SK-N-SH (cell line): ENCODE results near the gene CSTF2T. TPM values are rescaled to one million over a fixed set of nuclear protein-coding genes. Genes with fewer than 3 reads are reported as not detected.
A peak's percentile ranks its signal among the peaks of the same experiment; 100 is the strongest.

Experiments
- CTCF ChIA-PET: fragments of 300-600, 350-600 bp; formaldehyde crosslinking; extraction: SDS; loops from one replicate; lab custom pipeline; 2021; lab: Yijun Ruan, JAX
- POLR2A ChIA-PET: fragments of 350-600 bp; sonication (Branson Sonifier 250); formaldehyde crosslinking; extraction: SDS; loops from one replicate; lab custom pipeline; 2020; ENCODE audit warnings: antibody characterized with exemption, inconsistent platforms; lab: Yijun Ruan, JAX
- DNase-seq: peaks from one replicate; pipeline ENCODE4 v3.0.0; 2012
- H2AFZ ChIP-seq: fragments of 200-600 bp; sonication (generic); 2 replicates; pipeline ENCODE4 v1.8.1; 2016; ENCODE audit warnings: antibody characterized with exemption, mild to moderate bottlenecking, low read depth
- H3F3A ChIP-seq: fragments of 200-600 bp; sonication (generic); replicated peaks from 2 replicates; pipeline ENCODE3; 2016; ENCODE audit warnings: antibody characterized with exemption, mild to moderate bottlenecking; ENCODE audit not compliant: insufficient read depth
- H3K27ac ChIP-seq, 2 experiments: fragments of 200-500 bp in 1 of 2; fragments of 200-600 bp in 1 of 2; sonication (Bioruptor generic) in 1 of 2; sonication (generic), shearing (Covaris generic) in 1 of 2; 2 replicates each; pipeline versions ENCODE4 v1.5.1 to v1.6.1; 2014 to 2016; ENCODE audit warnings: low read depth in 2 of 2, inconsistent platforms in 1 of 2, low read length in 1 of 2, mild to moderate bottlenecking in 1 of 2, mixed read lengths in 1 of 2
- H3K27me3 ChIP-seq: fragments of 200-600 bp; sonication (generic), shearing (Covaris generic); 2 replicates; pipeline ENCODE4 v1.6.1; 2016; ENCODE audit warnings: mixed run types; ENCODE audit not compliant: insufficient read depth
- H3K36me3 ChIP-seq, 2 experiments: fragments of 200-500 bp in 1 of 2; fragments of 200-600 bp in 1 of 2; sonication (Bioruptor generic) in 1 of 2; sonication (generic) in 1 of 2; replicated peaks in 1 of 2; 2 replicates each; pipeline versions ENCODE3 to v1.5.1; 2014 to 2016; ENCODE audit warnings: low read length in 1 of 2, mild to moderate bottlenecking in 1 of 2; ENCODE audit not compliant: insufficient read depth in 2 of 2, control insufficient read depth in 1 of 2
- H3K4me1 ChIP-seq, 2 experiments: fragments of 200-500 bp in 1 of 2; fragments of 200-600 bp in 1 of 2; sonication (Bioruptor generic) in 1 of 2; sonication (generic), shearing (Covaris generic) in 1 of 2; 2 replicates each; pipeline versions ENCODE4 v1.5.1 to v1.6.1; 2014 to 2016; ENCODE audit warnings: low read depth in 1 of 2, low read length in 1 of 2, mixed run types in 1 of 2; ENCODE audit not compliant: insufficient read depth in 2 of 2, control insufficient read depth in 1 of 2
- H3K4me2 ChIP-seq: fragments of 200-600 bp; sonication (generic), shearing (Covaris generic); 2 replicates; pipeline ENCODE4 v1.6.1; 2017; ENCODE audit warnings: mixed run types
- H3K4me3 ChIP-seq, 2 experiments: fragments of 200-500 bp in 1 of 2; fragments of 200-600 bp in 1 of 2; sonication (Bioruptor generic) in 1 of 2; sonication (generic), shearing (Covaris generic) in 1 of 2; 2 replicates each; pipeline versions ENCODE4 v1.5.1 to v1.8.1; 2014 to 2016; ENCODE audit warnings: low read depth in 2 of 2, inconsistent platforms in 1 of 2, low read length in 1 of 2, mild to moderate bottlenecking in 1 of 2, mixed read lengths in 1 of 2, moderate library complexity in 1 of 2
- H3K79me2 ChIP-seq: fragments of 200-600 bp; sonication (generic); 2 replicates; pipeline ENCODE4 v1.8.1; 2017; ENCODE audit warnings: mild to moderate bottlenecking; ENCODE audit not compliant: insufficient read depth
- H3K9ac ChIP-seq: fragments of 200-600 bp; sonication (generic); 2 replicates; pipeline ENCODE4 v1.6.1; 2017; ENCODE audit warnings: mixed run types
- H3K9me2 ChIP-seq: fragments of 200-600 bp; sonication (generic); 2 replicates; pipeline ENCODE4 v1.6.1; 2017; ENCODE audit warnings: mixed run types
- H3K9me3 ChIP-seq: fragments of 200-600 bp; sonication (generic); 2 replicates; pipeline ENCODE4 v1.6.1; 2017; ENCODE audit warnings: mixed run types, mild to moderate bottlenecking, moderate library complexity
- H4K20me1 ChIP-seq: fragments of 200-600 bp; sonication (generic); 2 replicates; pipeline ENCODE4 v1.6.1; 2017; ENCODE audit warnings: mild to moderate bottlenecking, mixed run types; ENCODE audit not compliant: insufficient read depth
- CHD2 ChIP-seq: fragments of 150-350 bp; IDR thresholded peaks from 2 replicates; pipeline ENCODE4 v1.6.1; 2018; ENCODE audit warnings: low read length; ENCODE audit not compliant: partially characterized antibody
- EP300 ChIP-seq, 2 experiments: IDR thresholded peaks; 2 replicates each; pipeline versions ENCODE4 v1.4.0 to v1.6.1; 2012; ENCODE audit warnings: borderline replicate concordance in 1 of 2, low read depth in 1 of 2, low read length in 1 of 2
- EZH2phosphoT487 ChIP-seq: fragments of 200-600 bp; sonication (generic); IDR thresholded peaks from 2 replicates; pipeline ENCODE4 v1.6.1; 2017; ENCODE audit warnings: low read depth, mixed run types, mild to moderate bottlenecking, antibody characterized with exemption, moderate library complexity, borderline replicate concordance
- FOSL2 ChIP-seq: IDR thresholded peaks from 2 replicates; pipeline ENCODE4 v1.4.0; 2012; ENCODE audit warnings: low read depth, mild to moderate bottlenecking, moderate library complexity, borderline replicate concordance
- GABPA ChIP-seq: IDR thresholded peaks from 2 replicates; pipeline ENCODE4 v1.4.0; 2012; ENCODE audit warnings: low read depth, mild to moderate bottlenecking
- JUND ChIP-seq: IDR thresholded peaks from 2 replicates; pipeline ENCODE4 v1.4.0; 2012
- MEF2A ChIP-seq: IDR thresholded peaks from 2 replicates; pipeline ENCODE4 v1.4.0; 2012; ENCODE audit warnings: low read depth, borderline replicate concordance
- MXI1 ChIP-seq: IDR thresholded peaks from 2 replicates; pipeline ENCODE4 v1.6.1; 2012; ENCODE audit warnings: mild to moderate bottlenecking, low read depth, low read length, improper control_type of control experiment
- NRF1 ChIP-seq: IDR thresholded peaks from 2 replicates; pipeline ENCODE4 v1.6.1; 2012; ENCODE audit warnings: low read depth, mild to moderate bottlenecking, low read length
- RAD21 ChIP-seq: IDR thresholded peaks from 2 replicates; pipeline ENCODE4 v1.6.1; 2012; ENCODE audit warnings: mild to moderate bottlenecking, low read length
- RCOR1 ChIP-seq: fragments of 150-350 bp; IDR thresholded peaks from 2 replicates; pipeline ENCODE4 v1.6.1; 2017; ENCODE audit warnings: antibody characterized with exemption, low read length
- RXRA ChIP-seq: IDR thresholded peaks from 2 replicates; pipeline ENCODE4 v1.4.0; 2012; ENCODE audit warnings: low read depth, mild to moderate bottlenecking, borderline replicate concordance
- SIN3A ChIP-seq: IDR thresholded peaks from 2 replicates; pipeline ENCODE4 v1.6.1; 2012; ENCODE audit warnings: low read depth, mild to moderate bottlenecking, low read length, moderate library complexity, borderline replicate concordance
- SMC3 ChIP-seq: IDR thresholded peaks from 2 replicates; pipeline ENCODE4 v1.6.1; 2012; ENCODE audit warnings: low read depth, low read length, improper control_type of control experiment
- TAF1 ChIP-seq: IDR thresholded peaks from 2 replicates; pipeline ENCODE4 v1.6.1; 2012; ENCODE audit warnings: low read depth, mild to moderate bottlenecking, low read length, moderate library complexity, borderline replicate concordance
- TCF12 ChIP-seq: IDR thresholded peaks from 2 replicates; pipeline ENCODE4 v1.4.0; 2012
- TEAD4 ChIP-seq: IDR thresholded peaks from 2 replicates; pipeline ENCODE4 v1.4.0; 2012; ENCODE audit warnings: mild to moderate bottlenecking, borderline replicate concordance; ENCODE audit not compliant: insufficient read depth
- YY1 ChIP-seq: IDR thresholded peaks from 2 replicates; pipeline ENCODE4 v1.4.0; 2012; ENCODE audit warnings: low read depth, mild to moderate bottlenecking
- WGBS: methylation state at CpG from one replicate; pipeline ENCODE4 v1.1.6; 2017; ENCODE audit warnings: low lambda C conversion rate; 5-methylcytosine and 5-hydroxymethylcytosine counted together
- polyA plus RNA-seq, 3 experiments: library from polyadenylated mRNA; depleted of rRNA; stranded (reverse); fragments of >200 nt; gene quantifications; 2 replicates each; pipeline ENCODE4 v1.2.3, GENCODE V29; 2012
- TF ChIP-seq, protein P1 (sequence below): IDR thresholded peaks from 2 replicates; pipeline ENCODE4 v1.4.0; 2012; ENCODE audit warnings: low read depth, borderline replicate concordance

Gene CSTF2T
- polyA plus RNA-seq, 1 of the 3 experiments (the other 2 are of a cell fraction): 4.3 TPM

DNA sequence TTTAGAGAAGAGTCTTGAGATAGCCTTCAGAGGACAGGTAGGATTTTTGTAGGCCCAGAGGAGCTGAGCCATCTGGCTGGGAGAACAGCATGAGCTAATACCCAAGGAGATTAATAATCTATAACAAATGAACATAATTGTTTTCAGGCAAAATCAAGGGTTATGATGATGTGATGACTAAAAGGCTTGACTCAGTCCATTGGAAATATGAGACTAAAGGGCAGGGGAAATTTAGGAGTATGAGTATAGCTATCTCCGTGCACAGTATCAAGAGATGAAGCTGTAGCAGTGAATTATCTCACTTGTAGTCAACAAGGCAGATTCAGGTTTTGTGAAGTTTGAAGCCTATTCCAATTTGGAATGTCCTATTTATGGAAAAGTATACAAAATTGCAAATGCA is 40.1 kb downstream of the CSTF2T start:
- Histone ChIP-seq H3K27ac (no peak overlapping the region), H3K4me3 (no peak overlapping the region), H3K27me3 (no peaks in the 10 kb centered on the region), H3F3A (no peaks in the 10 kb centered on the region), H3K36me3 (no peaks in the 10 kb centered on the region), H3K9ac (no peak overlapping the region), H2AFZ (no peak overlapping the region), H3K9me2 (no peaks in the 10 kb centered on the region), H3K9me3 (no peaks in the 10 kb centered on the region; the same call in 1 of the 2 replicates), H3K4me1 (peaks cover 0 to 6% of the 10 kb centered on the region in 2 experiments; a peak in 3 of 4 replicates), H4K20me1 (no peaks in the 10 kb centered on the region), H3K4me2 (no peak overlapping the region), H3K79me2 (no peaks in the 10 kb centered on the region)
- 50% methylated on average over 1 of the region's 1 CpG for WGBS
- no peak for DNase-seq
- 0 out of 2 replicates have a peak, but pooled peaks have one; percentile 7 for TF ChIP-seq TCF12
- 0 out of 2 replicates have a peak, but pooled peaks have one; percentile 5 for TF ChIP-seq FOSL2
- no peak for TF ChIP-seq SIN3A
- TF ChIP-seq NRF1: no peak
- CTCF ChIA-PET: no interaction called here
- POLR2A ChIA-PET: no interaction called here

DNA sequence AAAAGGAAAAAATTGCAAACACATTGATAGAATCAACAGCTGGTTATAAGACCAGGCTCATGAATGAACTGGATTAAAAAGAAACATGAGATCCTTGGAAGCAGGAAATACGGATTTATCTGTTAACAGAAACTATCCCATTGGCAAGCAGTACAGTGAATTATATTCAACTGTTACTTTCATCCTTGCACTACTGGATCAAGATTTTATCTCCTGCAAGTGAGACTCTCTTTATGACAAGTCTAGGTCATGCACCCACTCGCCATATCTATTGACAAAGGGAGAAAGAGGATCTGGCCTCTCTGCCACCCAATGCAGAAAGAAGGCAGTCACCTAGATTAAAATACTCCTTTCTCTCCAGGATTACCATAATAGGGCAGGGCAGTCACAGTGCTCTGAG is 41.4 kb downstream of the CSTF2T start:
- Histone ChIP-seq H3K4me1 (peaks cover 8 to 9% of the 10 kb centered on the region in 2 experiments), H2AFZ (no peak overlapping the region), H3K9me2 (no peaks in the 10 kb centered on the region), H3K27me3 (no peaks in the 10 kb centered on the region), H3K27ac (peak overlapping the region in 1 of 2 experiments; percentile 19; a peak in 2 of 4 replicates), H3K9ac (no peak overlapping the region), H3K4me3 (no peak overlapping the region), H3K9me3 (no peaks in the 10 kb centered on the region; the same call in 1 of the 2 replicates), H3K4me2 (no peak overlapping the region), H3K36me3 (no peaks in the 10 kb centered on the region), H4K20me1 (no peaks in the 10 kb centered on the region), H3F3A (peaks cover 7% of the 10 kb centered on the region), H3K79me2 (no peaks in the 10 kb centered on the region)
- WGBS: 61% methylated on average over 2 of the region's 2 CpGs
- CTCF ChIA-PET: no interaction called here
- no peak for DNase-seq
- POLR2A ChIA-PET: no interaction called here
- TF ChIP-seq EP300 (IDR thresholded peaks at IDR 0.05; ENCODE audit: borderline replicate concordance in 1 of 2, low read depth in 1 of 2, low read length in 1 of 2) (no peak), FOSL2 (no peak), TAF1 (no peak), SIN3A (no peak)

DNA sequence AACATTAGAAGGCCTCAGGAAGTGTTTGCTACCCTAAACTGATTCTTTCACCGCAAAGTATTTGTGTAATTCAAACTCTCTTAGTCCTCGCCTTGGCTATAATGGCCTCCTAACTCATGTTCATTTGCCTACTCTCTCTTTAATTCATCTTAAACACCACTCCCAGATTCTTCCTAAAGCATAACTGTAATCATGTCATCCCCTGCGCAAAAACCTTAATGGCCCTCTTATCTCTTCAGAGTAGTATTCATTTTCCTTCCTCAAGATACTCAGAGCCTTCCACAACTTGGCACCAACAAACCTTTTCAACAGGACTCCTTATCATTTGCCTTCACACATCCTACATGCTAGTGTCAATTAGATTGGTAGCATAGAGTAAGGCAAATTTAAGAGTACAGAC is 42.9 kb downstream of the CSTF2T start:
- Histone ChIP-seq H3K9ac (no peak overlapping the region), H4K20me1 (no peaks in the 10 kb centered on the region), H3K9me3 (no peaks in the 10 kb centered on the region; the same call in 1 of the 2 replicates), H3F3A (peaks cover 7% of the 10 kb centered on the region), H3K79me2 (no peaks in the 10 kb centered on the region), H3K36me3 (no peaks in the 10 kb centered on the region), H3K4me1 (peaks cover 9 to 12% of the 10 kb centered on the region in 2 experiments), H3K4me3 (no peak overlapping the region), H3K27ac (peak overlapping the region in 1 of 2 experiments; percentile 84; a peak in 2 of 4 replicates), H3K4me2 (no peak overlapping the region), H3K9me2 (no peaks in the 10 kb centered on the region), H2AFZ (no peak overlapping the region), H3K27me3 (no peaks in the 10 kb centered on the region)
- POLR2A ChIA-PET: no interaction called here
- no peak for DNase-seq
- WGBS: 82% methylated on average over 3 of the region's 3 CpGs
- CTCF ChIA-PET: interaction anchor here (1.0 kb wide), 1 partner anchor 13 kb away, joined by 4 read pairs; no protein-coding TSS in a partner anchor
- no peak for TF ChIP-seq RCOR1
- no peak for TF ChIP-seq MEF2A
- no peak for TF ChIP-seq EZH2phosphoT487
- TF ChIP-seq, protein P1, sequence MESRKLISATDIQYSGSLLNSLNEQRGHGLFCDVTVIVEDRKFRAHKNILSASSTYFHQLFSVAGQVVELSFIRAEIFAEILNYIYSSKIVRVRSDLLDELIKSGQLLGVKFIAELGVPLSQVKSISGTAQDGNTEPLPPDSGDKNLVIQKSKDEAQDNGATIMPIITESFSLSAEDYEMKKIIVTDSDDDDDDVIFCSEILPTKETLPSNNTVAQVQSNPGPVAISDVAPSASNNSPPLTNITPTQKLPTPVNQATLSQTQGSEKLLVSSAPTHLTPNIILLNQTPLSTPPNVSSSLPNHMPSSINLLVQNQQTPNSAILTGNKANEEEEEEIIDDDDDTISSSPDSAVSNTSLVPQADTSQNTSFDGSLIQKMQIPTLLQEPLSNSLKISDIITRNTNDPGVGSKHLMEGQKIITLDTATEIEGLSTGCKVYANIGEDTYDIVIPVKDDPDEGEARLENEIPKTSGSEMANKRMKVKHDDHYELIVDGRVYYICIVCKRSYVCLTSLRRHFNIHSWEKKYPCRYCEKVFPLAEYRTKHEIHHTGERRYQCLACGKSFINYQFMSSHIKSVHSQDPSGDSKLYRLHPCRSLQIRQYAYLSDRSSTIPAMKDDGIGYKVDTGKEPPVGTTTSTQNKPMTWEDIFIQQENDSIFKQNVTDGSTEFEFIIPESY: no peak
- TF ChIP-seq YY1: no peak
- no peak for TF ChIP-seq JUND
- TF ChIP-seq EP300 (IDR thresholded peaks at IDR 0.05; ENCODE audit: borderline replicate concordance in 1 of 2, low read depth in 1 of 2, low read length in 1 of 2): no peak
- no peak for TF ChIP-seq SMC3
- TF ChIP-seq CHD2: no peak
- no peak for TF ChIP-seq GABPA
- TF ChIP-seq RAD21: no peak
- no peak for TF ChIP-seq TCF12
- TF ChIP-seq RXRA: no peak
- TF ChIP-seq MXI1: no peak
- TF ChIP-seq SIN3A: no peak
- no peak for TF ChIP-seq FOSL2
- no peak for TF ChIP-seq TEAD4
